NCI-H2081 (cell line): ENCODE measurements around the gene DDC.
A peak's percentile ranks its signal among the peaks of the same experiment; 100 is the strongest.
"Not testable (repeated sequence)": the region's sequence is repeated elsewhere in the genome, so short reads cannot be mapped to it uniquely, and the experiment has no call there.

ENCODE experiments used
- DNase-seq, 2 experiments: peaks; one replicate each; lab custom pipeline; 2025; lab: John Stamatoyannopoulos, UW

DDC gene

GRCh38 chr7:50589364-50589763 is 24.2 kb upstream of the DDC start:
- no peak for DNase-seq

- no peak for DNase-seq
These were observed 23.7 kb upstream of the DDC start for GRCh38 chr7:50588937-50589336.

GRCh38 chr7:50587737-50588136 is 22.5 kb upstream of the DDC start:
- DNase-seq, result no peak

GRCh38 chr7:50584793-50585408 is 19.7 kb upstream of the DDC start:
- DNase-seq, result peak in 1 of 2 experiments; percentile 33

- peak in 1 of 2 experiments; percentile 42 for DNase-seq
These were observed 19.2 kb upstream of the DDC start for GRCh38 chr7:50584386-50584785.

GRCh38 chr7:50583295-50583694 is 18.1 kb upstream of the DDC start:
- not testable (repeated sequence) for DNase-seq

GRCh38 chr7:50582271-50582670 is 17.1 kb upstream of the DDC start:
- DNase-seq, result not testable (repeated sequence)

- DNase-seq, result not testable (repeated sequence)
These were observed 15.5 kb upstream of the DDC start for GRCh38 chr7:50580666-50581065.

GRCh38 chr7:50580057-50580456 is 14.9 kb upstream of the DDC start:
- DNase-seq, result no peak

GRCh38 chr7:50578105-50578504 is 12.9 kb upstream of the DDC start:
- not testable (repeated sequence) for DNase-seq

GRCh38 chr7:50577569-50577968 is 12.4 kb upstream of the DDC start:
- DNase-seq, result no peak

GRCh38 chr7:50576388-50576787 is 11.2 kb upstream of the DDC start:
- not testable (repeated sequence) for DNase-seq

GRCh38 chr7:50567715-50568261 is 2.6 kb upstream of the DDC start:
- no peak for DNase-seq

- DNase-seq, result no peak
These were observed 772 bp upstream of the DDC start for GRCh38 chr7:50565977-50566376.

- no peak for DNase-seq
These were observed 333 bp upstream of the DDC start for GRCh38 chr7:50565559-50565916.

GRCh38 chr7:50564171-50564570 is 1.0 kb downstream of the DDC start:
- DNase-seq, result no peak

GRCh38 chr7:50562136-50562535 is 3.1 kb downstream of the DDC start:
- no peak for DNase-seq

- peak; percentile 95 to 98 for DNase-seq
These were observed 4.3 kb downstream of the DDC start for GRCh38 chr7:50560865-50561351.

GRCh38 chr7:50559881-50560280 is 5.3 kb downstream of the DDC start:
- peak in 1 of 2 experiments; percentile 61 for DNase-seq

GRCh38 chr7:50558294-50559053 is 6.7 kb downstream of the DDC start:
- peak; percentile 92 to 99 for DNase-seq

- no peak for DNase-seq
These were observed 8.1 kb downstream of the DDC start for GRCh38 chr7:50557099-50557498.

GRCh38 chr7:50556247-50556991 is 8.8 kb downstream of the DDC start:
- DNase-seq, result peak in 1 of 2 experiments; percentile 55
